BLaER1 (cell line): ENCODE results near the gene HAPSTR1.

Experiments
- H3K27ac ChIP-seq: shearing (Covaris generic); formaldehyde crosslinking; 2 replicates; pipeline ENCODE4 v1.8.1; 2022
- H3K27me3 ChIP-seq: shearing (Covaris generic); formaldehyde crosslinking; 2 replicates; pipeline ENCODE4 v1.8.1; 2022
- H3K36me3 ChIP-seq: shearing (Covaris generic); formaldehyde crosslinking; 2 replicates; pipeline ENCODE4 v1.8.1; 2022
- H3K4me1 ChIP-seq: shearing (Covaris generic); formaldehyde crosslinking; 2 replicates; pipeline ENCODE4 v1.8.1; 2022
- H3K4me2 ChIP-seq: shearing (Covaris generic); formaldehyde crosslinking; 2 replicates; pipeline ENCODE4 v1.8.1; 2022
- H3K4me3 ChIP-seq: shearing (Covaris generic); formaldehyde crosslinking; 2 replicates; pipeline ENCODE4 v1.8.1; 2022
- H3K9ac ChIP-seq: shearing (Covaris generic); formaldehyde crosslinking; 2 replicates; pipeline ENCODE4 v1.8.1; 2022
- H3K9me3 ChIP-seq: shearing (Covaris generic); formaldehyde crosslinking; 2 replicates; pipeline ENCODE4 v1.8.1; 2022
- H4K20me1 ChIP-seq: shearing (Covaris generic); formaldehyde crosslinking; 2 replicates; pipeline ENCODE4 v1.8.1; 2022
- Cebpa-rat ChIP-seq: shearing (Covaris generic); IDR thresholded peaks from 2 replicates; pipeline ENCODE4 v1.8.1; 2022

The HAPSTR1 gene

DNA sequence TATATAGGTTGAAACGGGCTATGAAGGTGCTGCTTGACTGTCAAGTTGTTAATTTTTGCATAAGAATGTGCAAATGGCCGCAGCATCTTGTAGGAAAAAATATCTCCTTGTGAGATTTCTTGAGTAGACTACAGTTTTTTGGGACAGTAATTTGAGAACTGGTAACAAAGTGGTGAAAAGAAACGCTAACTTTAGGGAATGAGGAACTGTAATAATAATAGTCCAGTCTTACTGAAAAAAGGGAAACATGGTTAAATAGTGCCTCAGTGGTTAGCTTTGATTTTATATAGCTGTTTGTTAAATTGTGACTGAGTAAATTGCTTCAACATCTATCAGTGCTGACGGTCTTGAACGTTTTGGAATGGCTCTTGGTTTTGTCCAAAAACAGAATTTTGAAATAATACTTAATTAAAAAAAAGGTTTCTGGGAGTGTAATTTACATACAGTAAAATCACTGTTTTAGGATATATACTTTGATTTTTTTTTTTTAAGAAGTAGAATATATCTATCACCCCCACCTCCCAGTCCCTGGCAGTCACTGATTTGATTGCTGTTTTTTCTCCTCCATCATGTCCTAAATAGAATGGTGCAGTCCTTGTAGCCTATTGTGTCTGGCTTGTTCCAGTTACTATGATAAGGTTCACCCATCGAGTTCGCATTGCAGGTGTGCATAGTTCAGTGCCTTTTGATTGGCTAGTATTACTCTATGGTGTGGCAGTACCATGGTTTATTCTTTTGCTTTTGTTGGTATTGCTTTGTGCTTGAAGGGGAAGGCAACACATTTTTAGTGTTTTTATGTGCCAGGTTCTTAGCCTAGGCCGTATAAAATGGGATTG is 2.8 kb downstream of the HAPSTR1 start:
- H3K4me1 ChIP-seq: peaks cover 73% of the 10 kb centered on the region
- H3K36me3 ChIP-seq: peaks cover 53% of the 10 kb centered on the region
- peak overlapping the region; percentile 99; the same call in 1 of the 2 replicates for H3K9ac ChIP-seq
- H3K27me3 ChIP-seq: no peaks in the 10 kb centered on the region
- H3K4me2 ChIP-seq: peak overlapping the region; percentile 90
- peaks cover 76% of the 10 kb centered on the region for H4K20me1 ChIP-seq
- no peaks in the 10 kb centered on the region for H3K9me3 ChIP-seq
- no peak overlapping the region for H3K27ac ChIP-seq
- H3K4me3 ChIP-seq: peak overlapping the region; percentile 99
- no peak for TF ChIP-seq Cebpa-rat

DNA sequence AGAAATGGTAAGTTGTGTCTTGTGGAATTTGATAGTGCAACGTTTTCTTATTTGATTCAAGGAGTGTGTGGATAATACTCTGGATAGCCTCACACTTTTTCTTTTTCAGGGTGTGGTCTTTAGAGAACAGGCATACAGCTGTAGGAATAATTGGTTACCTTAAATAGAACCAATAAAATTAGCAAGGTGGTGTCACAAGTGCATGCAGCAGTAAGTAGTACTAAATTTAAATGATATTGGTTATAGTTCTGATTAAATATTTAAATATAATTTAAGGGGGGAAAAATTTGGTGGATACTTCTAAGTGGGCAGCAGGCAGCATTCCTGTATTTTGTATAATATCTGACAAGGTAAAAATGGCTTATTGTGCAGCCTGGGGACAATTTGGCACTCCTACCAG is 3.7 kb downstream of the HAPSTR1 start:
- H3K27ac ChIP-seq: no peak overlapping the region
- peak overlapping the region; percentile 99 for H3K4me3 ChIP-seq
- H3K27me3 ChIP-seq: no peaks in the 10 kb centered on the region
- peak overlapping the region; percentile 90 for H3K4me2 ChIP-seq
- peaks cover 76% of the 10 kb centered on the region for H3K4me1 ChIP-seq
- TF ChIP-seq Cebpa-rat: no peak
- peaks cover 62% of the 10 kb centered on the region for H3K36me3 ChIP-seq
- peak overlapping the region; percentile 45; the same call in 1 of the 2 replicates for H3K9ac ChIP-seq
- no peaks in the 10 kb centered on the region for H3K9me3 ChIP-seq
- peaks cover 85% of the 10 kb centered on the region for H4K20me1 ChIP-seq

- Histone ChIP-seq H3K27me3 (no peaks in the 10 kb centered on the region), H3K4me3 (peak overlapping the region; percentile 99; the same call in 1 of the 2 replicates), H3K9ac (peak overlapping the region; percentile 45; the same call in 1 of the 2 replicates), H4K20me1 (peaks cover 92% of the 10 kb centered on the region), H3K4me1 (peaks cover 76% of the 10 kb centered on the region), H3K9me3 (no peaks in the 10 kb centered on the region), H3K4me2 (peak overlapping the region; percentile 90), H3K36me3 (peaks cover 69% of the 10 kb centered on the region), H3K27ac (no peak overlapping the region)
- TF ChIP-seq Cebpa-rat: no peak
These were observed 4.4 kb downstream of the HAPSTR1 start for GRCh38 chr16:9095656-9096397.

DNA sequence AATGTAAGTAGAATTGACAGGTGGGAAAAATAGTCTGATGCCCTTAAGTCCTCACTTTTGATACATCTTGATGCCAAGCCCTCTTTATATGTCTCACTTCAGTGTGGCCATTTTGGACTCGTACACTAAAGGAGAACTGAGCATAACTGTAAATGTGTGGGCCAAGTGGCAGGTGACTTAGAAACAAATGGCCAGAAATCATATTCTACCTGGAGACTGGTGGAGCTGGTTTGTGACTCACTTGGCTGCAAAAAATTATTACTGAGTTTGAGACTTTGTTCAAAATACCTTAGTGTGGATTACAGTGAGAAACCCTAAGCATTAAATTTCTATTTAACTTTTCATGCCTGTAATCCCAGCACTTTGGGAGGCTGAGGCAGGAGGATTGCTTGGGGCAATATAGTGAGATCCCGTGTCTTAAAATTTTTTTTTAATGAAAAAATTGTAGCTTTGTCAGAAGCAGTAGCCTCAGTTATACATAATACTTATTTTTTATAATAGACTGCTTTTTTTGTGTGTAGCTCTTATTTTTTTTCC is 5.0 kb downstream of the HAPSTR1 start:
- Histone ChIP-seq H3K36me3 (peaks cover 75% of the 10 kb centered on the region), H4K20me1 (peaks cover 98% of the 10 kb centered on the region), H3K9ac (no peak overlapping the region), H3K27me3 (no peaks in the 10 kb centered on the region), H3K4me2 (peak overlapping the region; percentile 90), H3K4me1 (peaks cover 81% of the 10 kb centered on the region), H3K4me3 (no peak overlapping the region), H3K27ac (no peak overlapping the region), H3K9me3 (no peaks in the 10 kb centered on the region)
- no peak for TF ChIP-seq Cebpa-rat

GRCh38 chr16:9097266-9098219 is 6.1 kb downstream of the HAPSTR1 start:
- peaks cover 100% of the 10 kb centered on the region for H4K20me1 ChIP-seq
- H3K27me3 ChIP-seq: no peaks in the 10 kb centered on the region
- peak overlapping the region; percentile 90 for H3K4me2 ChIP-seq
- no peaks in the 10 kb centered on the region for H3K9me3 ChIP-seq
- H3K27ac ChIP-seq: no peak overlapping the region
- H3K9ac ChIP-seq: peak overlapping the region; percentile 26; the same call in 1 of the 2 replicates
- peaks cover 91% of the 10 kb centered on the region for H3K4me1 ChIP-seq
- no peak overlapping the region for H3K4me3 ChIP-seq
- TF ChIP-seq Cebpa-rat: no peak
- H3K36me3 ChIP-seq: peaks cover 86% of the 10 kb centered on the region

DNA sequence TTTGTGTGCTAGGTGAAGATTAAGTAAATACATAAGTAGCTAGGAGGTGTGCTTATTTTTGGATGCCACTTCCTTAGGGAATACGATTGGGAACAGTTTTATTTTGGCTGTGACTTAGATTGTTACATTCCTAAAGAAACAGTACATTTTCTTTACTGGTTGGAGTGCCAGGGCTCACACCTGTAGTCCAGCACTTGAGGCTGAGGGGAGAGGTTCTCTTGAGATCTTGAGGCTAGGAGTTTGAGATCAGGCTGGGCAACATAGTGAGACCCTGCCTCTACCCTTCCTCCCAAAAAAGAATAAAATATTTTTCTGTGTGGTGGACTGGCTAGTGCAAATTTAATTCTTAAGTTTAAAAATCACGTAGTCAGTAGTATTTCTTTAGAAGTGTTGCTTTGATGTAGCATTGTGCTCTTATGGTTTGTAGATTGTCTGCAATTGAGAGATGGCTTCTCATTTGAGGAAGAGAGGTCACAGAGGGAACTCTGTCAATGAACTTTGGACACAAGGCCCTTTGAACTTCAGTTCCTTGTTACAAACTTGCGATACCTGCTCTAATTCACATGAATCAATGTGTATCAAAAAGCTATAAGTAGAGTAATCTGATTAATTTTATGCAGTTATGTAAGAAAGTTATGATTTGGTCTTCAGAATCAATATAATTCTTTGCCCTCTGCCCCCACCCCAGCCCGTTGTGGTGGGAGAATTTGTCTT is 7.1 kb downstream of the HAPSTR1 start:
- peaks cover 98% of the 10 kb centered on the region for H3K4me1 ChIP-seq
- H4K20me1 ChIP-seq: peaks cover 100% of the 10 kb centered on the region
- no peak overlapping the region for H3K9ac ChIP-seq
- no peaks in the 10 kb centered on the region for H3K9me3 ChIP-seq
- H3K27ac ChIP-seq: no peak overlapping the region
- H3K27me3 ChIP-seq: no peaks in the 10 kb centered on the region
- no peak for TF ChIP-seq Cebpa-rat
- H3K36me3 ChIP-seq: peaks cover 89% of the 10 kb centered on the region
- peak overlapping the region; percentile 90 for H3K4me2 ChIP-seq
- no peak overlapping the region for H3K4me3 ChIP-seq

- H3K4me3 ChIP-seq: no peak overlapping the region
- H3K27me3 ChIP-seq: no peaks in the 10 kb centered on the region
- H3K4me2 ChIP-seq: peak overlapping the region; percentile 90
- peaks cover 95% of the 10 kb centered on the region for H3K36me3 ChIP-seq
- H4K20me1 ChIP-seq: peaks cover 100% of the 10 kb centered on the region
- H3K27ac ChIP-seq: no peak overlapping the region
- H3K9ac ChIP-seq: 0 out of 2 replicates have a peak overlapping the region, but pooled peaks have one; percentile 26
- peaks cover 96% of the 10 kb centered on the region for H3K4me1 ChIP-seq
- no peaks in the 10 kb centered on the region for H3K9me3 ChIP-seq
- TF ChIP-seq Cebpa-rat: no peak
These were observed 7.7 kb downstream of the HAPSTR1 start for GRCh38 chr16:9099131-9099625.

GRCh38 chr16:9102379-9102778 is 10.9 kb downstream of the HAPSTR1 start:
- H3K9ac ChIP-seq: no peak overlapping the region
- no peak overlapping the region for H3K27ac ChIP-seq
- peaks cover 100% of the 10 kb centered on the region for H4K20me1 ChIP-seq
- H3K9me3 ChIP-seq: no peaks in the 10 kb centered on the region
- H3K4me2 ChIP-seq: peak overlapping the region; percentile 8; the same call in 1 of the 2 replicates
- peaks cover 100% of the 10 kb centered on the region for H3K36me3 ChIP-seq
- no peaks in the 10 kb centered on the region for H3K27me3 ChIP-seq
- peaks cover 81% of the 10 kb centered on the region for H3K4me1 ChIP-seq
- no peak overlapping the region for H3K4me3 ChIP-seq
- no peak for TF ChIP-seq Cebpa-rat
